Caco-2 (cell line): ENCODE measurements around the gene ZBTB16. TPM values are rescaled to one million over a fixed set of nuclear protein-coding genes. Genes with fewer than 3 reads are reported as not detected.

Source experiments
- BruUV-seq: library from RNA; stranded (reverse); fragments of 400-500 nt; replicated peaks from 2 replicates; lab custom pipeline; 2021; lab: Mats Ljungman, UMichigan
- CTCF ChIA-PET: fragments of 300-600 bp; sonication (Branson Sonifier 250); formaldehyde crosslinking; loops from one replicate; lab custom pipeline; 2022; ENCODE audit warnings: antibody characterized with exemption; lab: Charles Lee
- POLR2A ChIA-PET: fragments of 300-600 bp; sonication (Branson Sonifier 250); formaldehyde crosslinking; loops from one replicate; lab custom pipeline; 2022; ENCODE audit warnings: antibody characterized with exemption; lab: Charles Lee
- DNase-seq, 2 experiments: peaks; one replicate each; pipeline versions ENCODE4 v3.0.0 to v3.0.0-alpha.2; 2020 to 2022
- H3K27me3 ChIP-seq: replicated peaks from 2 replicates; pipeline ENCODE4 v1.6.0; 2011; ENCODE audit warnings: low read length; ENCODE audit not compliant: control insufficient read depth, insufficient read depth
- H3K36me3 ChIP-seq: 2 replicates; pipeline ENCODE4 v1.5.1; 2011; ENCODE audit warnings: low read length; ENCODE audit not compliant: control insufficient read depth, insufficient read depth
- H3K4me1 ChIP-seq: fragments of 250-450 bp; sonication (Bioruptor Pico); 2 replicates; pipeline ENCODE4 v1.5.1; 2020; ENCODE audit warnings: mild to moderate bottlenecking
- H3K4me3 ChIP-seq: 2 replicates; pipeline ENCODE4 v1.5.1; 2011; ENCODE audit warnings: low read depth, mild to moderate bottlenecking, control low read depth, low read length
- H3K9me3 ChIP-seq: fragments of 250-450 bp; sonication (Bioruptor Pico); 2 replicates; pipeline ENCODE4 v1.5.1; 2020; ENCODE audit warnings: mild to moderate bottlenecking, moderate library complexity
- H3K27ac Mint-ChIP-seq: one replicate; pipeline ENCODE4 v1.8.0; 2022; ENCODE audit warnings: mixed read lengths; ENCODE audit not compliant: unreplicated experiment
- H3K27me3 Mint-ChIP-seq: one replicate; pipeline ENCODE4 v1.8.0; 2022; ENCODE audit warnings: mixed read lengths; ENCODE audit not compliant: insufficient read depth, unreplicated experiment
- H3K36me3 Mint-ChIP-seq: one replicate; pipeline ENCODE4 v1.8.0; 2022; ENCODE audit warnings: mild to moderate bottlenecking, mixed read lengths; ENCODE audit not compliant: insufficient read depth, unreplicated experiment
- H3K4me1 Mint-ChIP-seq: one replicate; pipeline ENCODE4 v1.8.0; 2022; ENCODE audit warnings: low read depth, mixed read lengths; ENCODE audit not compliant: unreplicated experiment
- H3K4me3 Mint-ChIP-seq: one replicate; pipeline ENCODE4 v1.8.0; 2022; ENCODE audit warnings: mild to moderate bottlenecking, moderate library complexity, mixed read lengths; ENCODE audit not compliant: unreplicated experiment
- H3K9me3 Mint-ChIP-seq: one replicate; pipeline ENCODE4 v1.8.0; 2022; ENCODE audit warnings: mixed read lengths; ENCODE audit not compliant: unreplicated experiment
- CTCF ChIP-seq, 2 experiments: fragments of 200-600 bp in 1 of 2; IDR thresholded peaks; 1 replicate in 1 of 2; 2 replicates in 1 of 2; pipeline versions ENCODE4 v1.5.1 to v1.8.0; 2011 to 2022; ENCODE audit warnings: antibody characterized with exemption in 1 of 2, control low read depth in 1 of 2, inconsistent platforms in 1 of 2, low read depth in 1 of 2, low read length in 1 of 2, mild to moderate bottlenecking in 1 of 2, moderate library complexity in 1 of 2; ENCODE audit not compliant: insufficient read depth in 1 of 2, severe bottlenecking in 1 of 2, unreplicated experiment in 1 of 2
- intact Hi-C: fragments of 100-400 bp; cut with micrococcal nuclease; formaldehyde crosslinking; loops from one replicate; pipeline ENCODE4 v1.10.0; 2022; ENCODE audit not compliant: unreplicated experiment
- total RNA-seq: library from RNA; stranded (reverse); gene quantifications from 2 replicates; pipeline ENCODE4 v1.2.3, GENCODE V29; 2022

The ZBTB16 gene
- total RNA-seq, 1 experiment from 2014 or later: 12.7 TPM

- Mint-ChIP-seq H3K4me1 (peaks cover 9% of the 10 kb centered on the region), H3K9me3 (peaks cover 2% of the 10 kb centered on the region), H3K27me3 (no peaks in the 10 kb centered on the region), H3K36me3 (no peaks in the 10 kb centered on the region), H3K4me3 (no peak overlapping the region), H3K27ac (no peak overlapping the region)
- Histone ChIP-seq H3K9me3 (no peaks in the 10 kb centered on the region), H3K4me1 (no peaks in the 10 kb centered on the region), H3K4me3 (no peak overlapping the region), H3K27me3 (no peaks in the 10 kb centered on the region), H3K36me3 (no peaks in the 10 kb centered on the region)
- no peak for DNase-seq
- BruUV-seq: no TSS peak
- no peak for TF ChIP-seq CTCF (IDR thresholded peaks at IDR 0.05; ENCODE audit: insufficient read depth in 1 of 2, low read depth in 1 of 2, low read length in 1 of 2, severe bottlenecking in 1 of 2, unreplicated experiment in 1 of 2)
- CTCF ChIA-PET: no interaction called here
- intact Hi-C loops: no loop called here
- POLR2A ChIA-PET: no interaction called here
Measured at GRCh38 chr11:114230031-114230704, 170.7 kb downstream of the ZBTB16 start.

GRCh38 chr11:114232400-114233059, 173.0 kb downstream of the ZBTB16 start:
- no peak for DNase-seq
- no TSS peak for BruUV-seq
- POLR2A ChIA-PET: no interaction called here
- H3K4me3 ChIP-seq: no peak overlapping the region
- H3K4me1 ChIP-seq: no peaks in the 10 kb centered on the region
- no peaks in the 10 kb centered on the region for H3K36me3 Mint-ChIP-seq
- H3K36me3 ChIP-seq: no peaks in the 10 kb centered on the region
- no peaks in the 10 kb centered on the region for H3K9me3 ChIP-seq
- H3K27me3 Mint-ChIP-seq: no peaks in the 10 kb centered on the region
- CTCF ChIA-PET: interaction anchor here (0.5 kb wide), 1 partner anchor 14 kb away, joined by 3 read pairs; no protein-coding TSS in a partner anchor
- no peak overlapping the region for H3K4me3 Mint-ChIP-seq
- intact Hi-C loops: no loop called here
- H3K27me3 ChIP-seq: no peaks in the 10 kb centered on the region
- TF ChIP-seq CTCF (IDR thresholded peaks at IDR 0.05; ENCODE audit: insufficient read depth in 1 of 2, low read depth in 1 of 2, low read length in 1 of 2, severe bottlenecking in 1 of 2, unreplicated experiment in 1 of 2): no peak
- peaks cover 9% of the 10 kb centered on the region for H3K4me1 Mint-ChIP-seq
- H3K27ac Mint-ChIP-seq: no peak overlapping the region
- peaks cover 11% of the 10 kb centered on the region for H3K9me3 Mint-ChIP-seq

- CTCF ChIA-PET: interaction anchor here (0.7 kb wide), 2 partner anchors 55 to 170 kb away, joined by 3 to 5 read pairs; no protein-coding TSS in a partner anchor
- no peak overlapping the region for H3K27ac Mint-ChIP-seq
- no peak for TF ChIP-seq CTCF (IDR thresholded peaks at IDR 0.05; ENCODE audit: insufficient read depth in 1 of 2, low read depth in 1 of 2, low read length in 1 of 2, severe bottlenecking in 1 of 2, unreplicated experiment in 1 of 2)
Measured at GRCh38 chr11:114233755-114234154, 174.2 kb downstream of the ZBTB16 start.

More at GRCh38 chr11:114233755-114234154, 174.2 kb downstream of the ZBTB16 start:
- H3K9me3 Mint-ChIP-seq: peaks cover 11% of the 10 kb centered on the region
- Histone ChIP-seq H3K9me3 (no peaks in the 10 kb centered on the region), H3K36me3 (no peaks in the 10 kb centered on the region), H3K27me3 (no peaks in the 10 kb centered on the region), H3K4me3 (no peak overlapping the region), H3K4me1 (no peaks in the 10 kb centered on the region)
- no peak for DNase-seq
- peaks cover 9% of the 10 kb centered on the region for H3K4me1 Mint-ChIP-seq
- POLR2A ChIA-PET: no interaction called here
- H3K36me3 Mint-ChIP-seq: no peaks in the 10 kb centered on the region
- intact Hi-C loops: no loop called here
- no TSS peak for BruUV-seq
- H3K4me3 Mint-ChIP-seq: no peak overlapping the region
- H3K27me3 Mint-ChIP-seq: no peaks in the 10 kb centered on the region
